Mesothelial cell of epicardium (in vitro differentiated cells): ENCODE data around the gene SMARCC1. TPM values are rescaled to one million over a fixed set of nuclear protein-coding genes. Genes with fewer than 3 reads are reported as not detected.
"Not testable (repeated sequence)": the region's sequence is repeated elsewhere in the genome, so short reads cannot be mapped to it uniquely, and the experiment has no call there.

Experiments used
- DNase-seq, 2 experiments: peaks; one replicate each; pipeline ENCODE4 v3.0.0; 2021; ENCODE audit warnings: low spot score in 2 of 2; ENCODE audit not compliant: unreplicated experiment in 2 of 2
- H3K27ac Mint-ChIP-seq: 2 replicates; pipeline ENCODE4 v1.8.0; 2021; ENCODE audit warnings: mixed read lengths
- H3K27me3 Mint-ChIP-seq: 2 replicates; pipeline ENCODE4 v1.8.0; 2021; ENCODE audit warnings: low read depth, mixed read lengths
- H3K36me3 Mint-ChIP-seq: 2 replicates; pipeline ENCODE4 v1.8.0; 2021; ENCODE audit warnings: mixed read lengths
- H3K4me1 Mint-ChIP-seq: 2 replicates; pipeline ENCODE4 v1.8.0; 2021; ENCODE audit warnings: mixed read lengths
- H3K4me3 Mint-ChIP-seq: 2 replicates; pipeline ENCODE4 v1.8.0; 2021; ENCODE audit warnings: mild to moderate bottlenecking, moderate library complexity, mixed read lengths
- H3K9me3 Mint-ChIP-seq: 2 replicates; pipeline ENCODE4 v1.8.0; 2021; ENCODE audit warnings: mixed read lengths
- total RNA-seq: library from RNA; stranded (reverse); gene quantifications from 3 replicates; pipeline ENCODE4 v1.2.1, GENCODE V29; 2021
- TF ChIP-seq, protein P1 (sequence below): fragments of 200-600 bp; sonication (generic); IDR thresholded peaks from one replicate; pipeline ENCODE4 v1.5.0; 2021; ENCODE audit warnings: antibody characterized with exemption; ENCODE audit not compliant: unreplicated experiment

The SMARCC1 gene
- total RNA-seq, 1 donor from 2014 or later: 215 TPM

DNA sequence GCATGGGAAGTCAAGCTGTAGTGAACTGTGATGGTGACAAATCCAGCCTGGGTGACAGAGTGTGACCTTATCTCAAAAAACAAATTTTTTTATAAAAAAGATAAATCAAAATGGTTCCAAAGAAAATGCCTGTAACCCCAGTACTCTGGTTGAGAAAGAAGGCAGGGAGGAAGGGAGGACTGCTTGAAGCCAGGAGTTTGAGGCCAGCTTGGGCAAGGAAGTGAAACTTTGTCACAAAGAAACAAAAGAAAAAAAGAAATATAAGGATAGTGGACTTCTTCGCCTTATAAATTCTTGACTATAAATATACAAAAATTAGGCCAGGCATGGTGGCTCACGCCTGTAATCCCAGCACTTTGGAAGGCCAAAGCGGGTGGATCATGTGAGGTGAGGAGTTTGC lies 34.1 kb downstream of the SMARCC1 start:
- Mint-ChIP-seq H3K4me3 (no peak overlapping the region), H3K27ac (no peak overlapping the region), H3K4me1 (no peaks in the 10 kb centered on the region), H3K36me3 (peaks cover 13% of the 10 kb centered on the region), H3K27me3 (no peaks in the 10 kb centered on the region), H3K9me3 (peaks cover 3% of the 10 kb centered on the region)
- DNase-seq: no peak
- TF ChIP-seq, protein P1, sequence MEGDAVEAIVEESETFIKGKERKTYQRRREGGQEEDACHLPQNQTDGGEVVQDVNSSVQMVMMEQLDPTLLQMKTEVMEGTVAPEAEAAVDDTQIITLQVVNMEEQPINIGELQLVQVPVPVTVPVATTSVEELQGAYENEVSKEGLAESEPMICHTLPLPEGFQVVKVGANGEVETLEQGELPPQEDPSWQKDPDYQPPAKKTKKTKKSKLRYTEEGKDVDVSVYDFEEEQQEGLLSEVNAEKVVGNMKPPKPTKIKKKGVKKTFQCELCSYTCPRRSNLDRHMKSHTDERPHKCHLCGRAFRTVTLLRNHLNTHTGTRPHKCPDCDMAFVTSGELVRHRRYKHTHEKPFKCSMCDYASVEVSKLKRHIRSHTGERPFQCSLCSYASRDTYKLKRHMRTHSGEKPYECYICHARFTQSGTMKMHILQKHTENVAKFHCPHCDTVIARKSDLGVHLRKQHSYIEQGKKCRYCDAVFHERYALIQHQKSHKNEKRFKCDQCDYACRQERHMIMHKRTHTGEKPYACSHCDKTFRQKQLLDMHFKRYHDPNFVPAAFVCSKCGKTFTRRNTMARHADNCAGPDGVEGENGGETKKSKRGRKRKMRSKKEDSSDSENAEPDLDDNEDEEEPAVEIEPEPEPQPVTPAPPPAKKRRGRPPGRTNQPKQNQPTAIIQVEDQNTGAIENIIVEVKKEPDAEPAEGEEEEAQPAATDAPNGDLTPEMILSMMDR: no peak

DNA sequence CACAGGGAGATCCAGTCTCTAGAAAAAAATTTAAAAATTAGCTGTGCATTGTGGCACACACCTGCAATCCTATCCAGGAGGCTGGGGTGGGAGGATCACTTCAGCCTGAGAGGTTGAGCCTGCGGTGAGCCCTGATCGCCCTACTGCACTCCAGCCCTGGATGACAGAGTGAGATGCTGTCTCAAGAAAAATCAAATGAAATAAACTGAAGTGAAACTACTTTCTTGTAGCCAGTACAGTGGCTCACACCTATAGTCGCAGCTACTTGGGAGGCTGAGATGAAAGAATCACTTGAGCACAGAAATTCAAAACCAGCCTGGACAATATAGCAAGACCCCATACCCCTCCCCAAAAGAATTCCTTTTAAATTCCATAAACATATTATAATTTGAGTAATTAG lies 35.4 kb downstream of the SMARCC1 start:
- Mint-ChIP-seq H3K27ac (no peak overlapping the region), H3K36me3 (peaks cover 15% of the 10 kb centered on the region), H3K4me3 (no peak overlapping the region), H3K4me1 (no peaks in the 10 kb centered on the region), H3K27me3 (no peaks in the 10 kb centered on the region), H3K9me3 (peaks cover 3% of the 10 kb centered on the region)
- DNase-seq: no peak
- TF ChIP-seq, protein P1: no peak

DNA sequence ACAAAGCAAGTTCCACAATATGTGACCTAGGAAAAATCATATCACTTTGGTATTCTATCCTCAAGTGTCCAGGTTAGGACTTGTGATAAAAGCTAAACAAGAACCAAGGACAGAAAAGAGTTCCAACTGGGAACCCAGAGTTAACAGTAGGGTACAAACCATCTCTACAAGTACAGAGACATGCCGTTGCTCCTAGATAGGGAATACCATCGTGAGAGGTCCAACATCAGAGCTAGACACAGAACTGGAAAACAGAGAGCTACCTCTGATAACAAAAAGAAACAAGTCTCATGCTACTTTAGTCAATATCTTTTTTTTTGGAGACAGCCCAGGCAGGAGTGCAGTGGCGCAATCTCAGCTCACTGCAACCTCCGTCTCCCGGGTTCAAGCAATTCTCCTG lies 37.8 kb downstream of the SMARCC1 start:
- H3K4me1 Mint-ChIP-seq: no peaks in the 10 kb centered on the region
- no peak overlapping the region for H3K27ac Mint-ChIP-seq
- no peak overlapping the region for H3K4me3 Mint-ChIP-seq
- no peak for DNase-seq
- H3K27me3 Mint-ChIP-seq: no peaks in the 10 kb centered on the region
- H3K36me3 Mint-ChIP-seq: peaks cover 10% of the 10 kb centered on the region
- H3K9me3 Mint-ChIP-seq: no peaks in the 10 kb centered on the region
- TF ChIP-seq, protein P1: no peak

- not testable (repeated sequence) for H3K4me1 Mint-ChIP-seq, DNase-seq, H3K4me3 Mint-ChIP-seq, H3K27me3 Mint-ChIP-seq, H3K36me3 Mint-ChIP-seq, H3K9me3 Mint-ChIP-seq
- H3K27ac Mint-ChIP-seq: peak overlapping the region; percentile 37
These were observed 38.3 kb downstream of the SMARCC1 start for GRCh38 chr3:47743352-47743751.

GRCh38 chr3:47741925-47742324 lies 39.8 kb downstream of the SMARCC1 start:
- TF ChIP-seq, protein P1: no peak
- peaks cover 8% of the 10 kb centered on the region for H3K36me3 Mint-ChIP-seq
- H3K27ac Mint-ChIP-seq: no peak overlapping the region

GRCh38 chr3:47732143-47732542 lies 49.5 kb downstream of the SMARCC1 start:
- no peaks in the 10 kb centered on the region for H3K27me3 Mint-ChIP-seq
- peaks cover 53% of the 10 kb centered on the region for H3K36me3 Mint-ChIP-seq
- DNase-seq: no peak
- H3K27ac Mint-ChIP-seq: no peak overlapping the region
- H3K4me1 Mint-ChIP-seq: no peaks in the 10 kb centered on the region
- H3K4me3 Mint-ChIP-seq: no peak overlapping the region
- TF ChIP-seq, protein P1: no peak
- H3K9me3 Mint-ChIP-seq: peaks cover 12% of the 10 kb centered on the region

More at GRCh38 chr3:47741925-47742324, 39.8 kb downstream of the SMARCC1 start:
- no peak for DNase-seq
- no peaks in the 10 kb centered on the region for H3K27me3 Mint-ChIP-seq
- no peaks in the 10 kb centered on the region for H3K9me3 Mint-ChIP-seq
- H3K4me3 Mint-ChIP-seq: no peak overlapping the region
- no peaks in the 10 kb centered on the region for H3K4me1 Mint-ChIP-seq
